Fibroblast of mammary gland (primary cell): Measurements from ENCODE around the gene CLCN6.

ENCODE experiments used
- DNase-seq: peaks from one replicate; pipeline ENCODE4 v3.0.0-alpha.2; 2010; ENCODE audit warnings: low read depth
- H3K4me3 ChIP-seq: 2 replicates; pipeline ENCODE4 v1.5.1; 2011; ENCODE audit warnings: low read depth, mild to moderate bottlenecking, low read length, moderate library complexity; ENCODE audit not compliant: control insufficient read depth
- CTCF ChIP-seq: conservative IDR thresholded peaks from 2 replicates; pipeline ENCODE4 v1.5.1; 2011; ENCODE audit warnings: low read depth, low read length, inconsistent platforms; ENCODE audit not compliant: control insufficient read depth, insufficient read depth

CLCN6 gene

GRCh38 chr1:11837767-11838348, 31.9 kb downstream of the CLCN6 start:
- no peak for TF ChIP-seq CTCF
- no peak for DNase-seq
- H3K4me3 ChIP-seq = no peak overlapping the region

- DNase-seq = peak; percentile 52
- H3K4me3 ChIP-seq = no peak overlapping the region
- peak; percentile 98 for TF ChIP-seq CTCF
Measured at GRCh38 chr1:11838349-11839272, 32.6 kb downstream of the CLCN6 start.

GRCh38 chr1:11839727-11840705, 34.0 kb downstream of the CLCN6 start:
- no peak overlapping the region for H3K4me3 ChIP-seq
- no peak for TF ChIP-seq CTCF
- DNase-seq = no peak

GRCh38 chr1:11841245-11842153, 35.5 kb downstream of the CLCN6 start:
- no peak overlapping the region for H3K4me3 ChIP-seq
- DNase-seq = no peak
- TF ChIP-seq CTCF = no peak

- no peak for DNase-seq
- TF ChIP-seq CTCF = no peak
- no peak overlapping the region for H3K4me3 ChIP-seq
Measured at GRCh38 chr1:11842154-11843041, 36.4 kb downstream of the CLCN6 start.
